HG03066 (cell line): ENCODE measurements around the gene SMTN.
"Not testable (repeated sequence)": the region's sequence is repeated elsewhere in the genome, so short reads cannot be mapped to it uniquely, and the experiment has no call there.

Source experiments
- ATAC-seq: cut with Tn5 transposase; IDR thresholded peaks from one replicate; pipeline ENCODE4 v1.9.1; 2021; ENCODE audit warnings: low read depth; ENCODE audit not compliant: unreplicated experiment

The SMTN gene

GRCh38 chr22:31103111-31103510 lies 22.0 kb downstream of the SMTN start:
- ATAC-seq = no peak

DNA sequence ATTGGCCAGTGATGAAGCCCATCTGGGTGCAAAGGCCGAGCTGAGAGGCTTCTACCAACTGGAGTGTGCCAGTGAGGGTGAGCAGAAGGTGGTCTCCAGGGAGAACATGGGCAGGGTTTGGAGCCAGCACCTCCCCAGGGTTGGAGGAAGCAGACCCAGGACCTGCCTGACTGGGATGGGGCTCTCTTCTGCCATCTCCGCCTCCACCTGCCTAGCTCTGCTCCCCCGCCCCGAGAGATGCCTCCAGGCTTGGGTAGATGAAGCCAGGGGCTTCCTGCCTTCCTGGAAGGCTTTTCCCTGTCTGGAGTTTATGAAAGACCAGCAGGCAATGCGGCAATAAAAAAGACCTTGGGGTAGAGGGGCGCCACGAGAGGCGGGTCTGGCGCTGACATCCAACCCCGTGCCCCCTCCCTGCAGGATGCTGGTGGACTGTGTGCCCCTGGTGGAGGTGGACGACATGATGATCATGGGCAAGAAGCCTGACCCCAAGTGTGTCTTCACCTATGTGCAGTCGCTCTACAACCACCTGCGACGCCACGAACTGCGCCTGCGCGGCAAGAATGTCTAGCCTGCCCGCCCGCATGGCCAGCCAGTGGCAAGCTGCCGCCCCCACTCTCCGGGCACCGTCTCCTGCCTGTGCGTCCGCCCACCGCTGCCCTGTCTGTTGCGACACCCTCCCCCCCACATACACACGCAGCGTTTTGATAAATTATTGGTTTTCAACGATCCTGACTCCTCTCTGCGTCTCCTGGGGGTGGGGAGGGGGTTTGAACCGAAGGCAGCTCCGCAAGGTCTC lies 23.0 kb downstream of the SMTN start:
- no peak for ATAC-seq

DNA sequence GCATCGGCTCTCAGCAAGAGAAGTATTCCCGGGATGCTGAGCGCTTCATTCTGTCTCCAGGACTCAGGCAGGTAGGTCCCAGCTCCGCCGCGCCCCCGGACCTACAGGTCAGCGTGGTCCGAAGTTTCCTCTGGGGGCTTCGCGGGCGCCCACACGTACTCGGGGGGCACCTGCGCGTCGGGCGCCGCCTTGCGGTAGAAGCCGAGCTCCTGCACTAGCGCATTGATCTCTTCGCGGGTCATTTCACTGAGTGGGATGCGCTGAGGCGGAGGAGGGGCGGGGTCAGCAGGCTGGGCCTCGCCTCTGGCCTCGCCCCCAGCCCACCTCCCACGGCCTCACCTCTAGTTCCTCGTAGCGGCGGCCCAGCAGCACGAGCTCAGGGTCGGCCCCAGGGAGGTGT lies 23.8 kb downstream of the SMTN start:
- no peak for ATAC-seq

DNA sequence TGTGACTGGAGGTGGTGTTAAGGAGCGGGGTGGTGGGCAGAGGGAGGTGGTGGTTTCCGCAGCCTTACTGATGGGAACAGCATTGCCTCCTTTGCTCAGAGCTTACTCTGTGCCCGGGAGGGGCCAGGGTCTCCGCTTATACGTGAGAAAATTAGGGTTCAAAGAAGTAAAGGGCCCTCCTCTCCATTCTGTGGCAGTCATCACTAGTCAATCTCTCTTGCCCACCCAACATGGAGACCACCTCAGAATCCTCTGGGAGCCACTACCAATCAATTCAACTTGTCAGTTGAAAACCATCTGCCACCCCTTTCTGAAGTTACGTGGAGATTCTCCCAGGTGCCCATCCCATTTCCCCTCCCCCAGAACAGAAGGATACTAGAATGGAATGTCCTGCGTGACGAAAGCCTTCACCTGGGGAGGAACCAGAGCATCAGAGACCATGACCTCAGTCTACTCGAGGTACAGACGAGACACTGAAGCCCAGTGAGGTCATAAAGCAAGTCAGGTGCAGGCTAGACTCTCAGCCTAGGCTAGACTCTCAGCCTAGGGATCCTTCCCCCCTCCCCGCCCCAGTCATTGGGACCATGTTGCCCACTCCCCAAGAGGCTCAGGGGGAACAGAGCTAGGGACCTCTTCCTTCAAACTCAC lies 24.3 kb downstream of the SMTN start:
- no peak for ATAC-seq

GRCh38 chr22:31106001-31106571 lies 25.0 kb downstream of the SMTN start:
- ATAC-seq = no peak

DNA sequence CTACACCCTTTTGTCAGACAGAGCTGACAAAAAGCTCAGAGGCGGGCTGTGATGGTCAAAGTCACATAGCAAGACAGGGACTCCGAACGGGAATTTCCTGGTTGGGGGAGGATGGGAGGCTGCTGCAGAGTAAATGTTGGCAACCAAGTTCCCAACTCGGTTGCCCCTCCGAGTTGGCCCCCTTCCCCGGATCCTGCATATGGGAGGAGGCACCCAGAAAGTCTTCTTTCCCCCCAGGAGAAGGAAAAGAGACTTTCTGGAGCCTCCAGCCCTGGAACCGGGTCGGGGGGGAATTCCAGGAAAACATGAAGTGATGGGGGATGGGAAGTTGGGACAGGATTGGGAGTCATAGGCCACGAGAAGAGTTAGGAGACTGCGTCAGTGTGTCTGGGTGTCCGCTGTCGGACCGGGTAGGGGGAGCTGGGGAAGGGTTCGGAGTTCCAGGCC lies 25.6 kb downstream of the SMTN start:
- ATAC-seq = no peak

GRCh38 chr22:31107178-31107893 lies 26.2 kb downstream of the SMTN start, which contains the start of gene SELENOM:
TSS of gene SELENOM (minus strand) at chr22:31107568. CDS start at chr22:31107505, 63 bp downstream.
- peak; percentile 62 for ATAC-seq

DNA sequence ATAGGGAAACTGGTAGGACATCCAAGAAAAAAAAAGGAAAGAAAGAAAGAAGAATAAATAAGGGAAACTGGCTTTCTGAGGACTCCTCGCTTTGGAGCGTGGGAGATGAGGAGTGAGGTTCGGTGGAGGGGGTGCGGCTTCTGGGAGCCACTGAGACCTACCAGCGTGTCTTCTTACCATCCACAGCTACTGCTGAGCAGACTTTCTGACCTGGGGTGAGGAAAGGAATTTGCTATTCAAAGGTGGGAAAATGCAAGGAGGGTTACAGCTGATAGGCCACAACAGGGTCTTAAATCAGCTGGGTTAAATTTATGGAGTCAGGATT lies 26.7 kb downstream of the SMTN start:
- no peak for ATAC-seq

DNA sequence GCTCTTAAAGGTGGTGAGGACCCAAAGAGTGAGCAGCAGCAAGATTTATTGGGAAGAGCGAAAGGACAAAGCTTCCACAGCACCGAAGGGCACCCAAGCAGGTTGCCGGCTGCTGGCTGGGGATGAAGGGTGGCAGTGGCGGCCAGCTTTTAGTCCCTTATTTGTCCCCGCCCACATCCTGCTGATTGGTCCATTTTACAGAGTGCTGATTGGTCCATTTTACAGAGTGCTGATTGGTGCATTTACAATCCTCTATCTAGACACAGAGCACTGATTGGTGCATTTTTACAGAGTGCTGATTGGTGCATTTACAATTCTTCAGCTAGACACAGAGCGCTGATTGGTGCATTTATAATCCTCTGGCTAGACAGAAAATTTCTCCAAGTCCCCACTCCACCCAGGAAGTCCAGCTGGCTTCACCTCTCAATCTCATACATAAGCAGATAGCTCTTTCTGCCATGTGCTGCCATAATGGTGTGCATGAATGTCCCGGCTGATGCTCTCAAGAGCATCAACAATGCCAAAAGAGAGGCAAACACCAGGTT lies 31.5 kb downstream of the SMTN start:
- ATAC-seq = not testable (repeated sequence)

DNA sequence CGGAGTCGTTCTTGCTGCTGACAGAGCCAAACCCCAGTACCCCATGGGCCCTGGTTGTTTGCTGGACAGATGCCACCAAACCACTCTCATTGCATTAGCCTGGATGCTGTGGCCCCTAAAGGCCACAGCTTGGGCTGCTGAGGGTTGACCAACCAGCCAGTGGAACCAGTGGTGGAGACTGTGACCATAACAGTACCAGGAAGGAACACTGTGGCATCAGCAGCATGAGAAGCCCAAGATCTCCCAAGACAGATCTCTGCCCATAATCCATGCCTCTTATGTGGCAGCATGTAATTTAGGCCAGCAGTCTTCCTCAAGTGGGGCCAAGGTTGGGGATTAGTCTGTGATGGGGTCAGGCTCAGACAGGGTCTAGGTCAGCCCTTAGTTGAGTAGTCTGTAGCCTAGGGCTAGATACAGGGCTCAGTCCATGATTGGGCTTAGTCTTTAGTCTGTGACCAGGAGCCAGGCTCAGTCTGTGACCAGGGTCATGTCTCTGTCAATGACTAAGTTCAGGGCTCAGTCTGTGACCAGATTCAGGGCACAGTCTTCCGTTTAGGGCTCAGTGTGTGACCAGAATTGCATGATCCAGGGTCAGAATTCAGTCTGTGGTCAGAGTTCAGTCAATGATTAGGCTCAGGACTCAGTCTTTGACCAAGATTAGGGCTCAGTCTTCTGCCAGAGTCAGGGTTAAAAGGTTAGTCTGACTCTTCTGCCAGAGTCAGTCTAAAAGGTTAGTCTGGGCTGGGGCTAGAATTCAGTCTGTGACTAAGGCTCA lies 37.1 kb downstream of the SMTN start:
- ATAC-seq = no peak

GRCh38 chr22:31119026-31119717 lies 38.1 kb downstream of the SMTN start:
- no peak for ATAC-seq

- no peak for ATAC-seq
Observed at GRCh38 chr22:31120230-31120629, 39.1 kb downstream of the SMTN start.

DNA sequence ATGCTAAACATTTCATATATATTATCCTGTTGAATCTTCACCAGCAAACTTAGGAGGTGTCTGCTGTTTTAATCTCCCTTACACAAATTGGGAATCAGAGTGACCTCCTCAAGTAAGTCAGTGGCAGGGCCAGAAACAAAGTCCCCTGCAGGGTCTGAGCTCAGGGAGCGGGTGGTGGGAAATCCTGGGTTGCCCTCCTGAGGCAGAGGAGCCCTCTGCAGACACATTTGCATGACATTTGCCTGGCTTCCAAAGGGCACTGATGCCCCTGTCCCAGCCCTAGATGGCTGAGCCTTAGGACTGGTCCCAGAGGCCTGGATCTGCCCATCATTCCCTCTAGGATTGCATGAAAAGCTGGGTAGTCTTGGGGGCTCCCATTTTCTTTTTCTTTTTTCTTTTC lies 39.5 kb downstream of the SMTN start:
- no peak for ATAC-seq

DNA sequence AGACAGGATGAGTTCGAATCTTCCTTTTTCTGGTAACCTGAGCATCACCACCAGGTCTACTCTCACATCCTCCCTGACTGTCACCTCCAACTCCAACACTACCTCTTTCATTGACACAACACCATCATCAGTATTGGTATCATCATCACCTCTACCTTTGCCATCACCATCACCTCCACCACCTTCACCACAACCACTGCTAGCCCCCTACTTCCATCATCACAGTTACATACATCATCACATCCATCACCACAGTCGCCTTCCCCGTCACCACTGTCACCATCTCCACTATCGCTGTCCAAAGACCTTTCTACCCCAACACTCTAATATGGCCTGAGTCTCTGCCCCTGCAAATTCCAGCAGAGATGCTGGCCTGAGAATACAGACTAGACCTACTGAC lies 40.3 kb downstream of the SMTN start:
- no peak for ATAC-seq

GRCh38 chr22:31122196-31122531 lies 41.0 kb downstream of the SMTN start:
- ATAC-seq = no peak

DNA sequence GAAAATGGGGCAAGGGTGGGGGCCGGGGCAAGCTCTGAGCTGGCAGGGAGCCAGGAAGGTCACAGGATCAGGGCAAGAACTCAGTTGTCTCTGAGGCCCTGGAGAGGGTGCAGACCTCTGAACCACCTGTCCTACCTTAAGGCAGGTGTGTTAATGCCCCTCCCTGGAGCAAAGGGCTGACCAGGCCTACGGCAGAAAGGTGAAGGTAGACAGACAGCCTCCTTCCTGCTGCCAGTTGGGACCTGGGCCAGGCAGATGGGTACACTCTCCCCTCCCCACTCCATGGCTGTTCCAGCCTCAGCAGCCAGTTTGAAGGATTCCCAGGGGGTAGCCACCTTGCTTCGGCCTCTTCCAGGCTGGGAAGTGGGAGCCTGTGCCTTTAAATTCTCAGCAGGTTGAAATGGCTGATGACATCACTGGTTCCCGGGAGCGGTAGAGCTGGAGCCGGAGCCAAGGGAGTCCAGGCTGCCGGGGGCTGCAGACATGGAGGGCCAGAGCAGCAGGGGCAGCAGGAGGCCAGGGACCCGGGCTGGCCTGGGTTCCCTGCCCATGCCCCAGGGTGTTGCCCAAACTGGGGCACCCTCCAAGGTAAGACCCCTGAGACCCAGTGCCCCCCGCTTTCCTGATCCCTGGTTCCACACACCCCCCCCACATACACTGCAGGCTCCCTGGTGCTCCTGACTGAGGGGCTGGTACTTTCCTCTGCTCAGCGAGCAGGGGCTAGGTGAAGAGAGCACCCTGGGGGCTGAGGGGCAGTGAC lies 41.6 kb downstream of the SMTN start, which contains the start of gene INPP5J:
Gene INPP5J (plus strand): TSS at position 435 of the 760 bp plus-strand sequence. CDS start 49 bp downstream, at position 484.
- no peak for ATAC-seq

- ATAC-seq = no peak
Observed at GRCh38 chr22:31123292-31123602, 42.1 kb downstream of the SMTN start.

DNA sequence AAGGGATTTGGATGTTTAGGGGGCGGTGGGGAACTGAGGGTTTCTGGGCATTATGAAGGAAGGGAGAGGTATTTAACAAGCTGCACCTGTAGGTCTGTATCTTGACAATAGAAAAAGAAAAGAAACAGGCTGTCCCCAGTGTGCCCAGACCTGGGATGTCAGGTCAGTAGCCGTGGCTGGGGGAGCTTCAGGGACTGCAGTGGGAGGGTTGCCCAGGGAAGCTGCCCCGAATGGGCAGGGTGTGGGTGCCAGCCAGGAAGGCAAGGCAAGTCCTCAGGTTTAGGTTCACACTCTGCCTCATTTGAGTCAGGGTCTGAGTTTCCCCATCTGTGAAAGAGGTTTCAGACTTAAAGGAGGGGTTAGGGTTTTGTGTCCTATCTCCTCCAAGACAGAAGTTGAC lies 43.2 kb downstream of the SMTN start:
- no peak for ATAC-seq
